Measurements from ENCODE around the gene FRMD4A. TPM values are rescaled to one million over a fixed set of nuclear protein-coding genes. Genes with fewer than 3 reads are reported as not detected.
"Not testable (repeated sequence)": the region's sequence is repeated elsewhere in the genome, so short reads cannot be mapped to it uniquely, and the experiment has no call there.

The FRMD4A gene
- total RNA-seq, 2 experiments from 2014 or later = 0.17 TPM; not detected in 1

DNA sequence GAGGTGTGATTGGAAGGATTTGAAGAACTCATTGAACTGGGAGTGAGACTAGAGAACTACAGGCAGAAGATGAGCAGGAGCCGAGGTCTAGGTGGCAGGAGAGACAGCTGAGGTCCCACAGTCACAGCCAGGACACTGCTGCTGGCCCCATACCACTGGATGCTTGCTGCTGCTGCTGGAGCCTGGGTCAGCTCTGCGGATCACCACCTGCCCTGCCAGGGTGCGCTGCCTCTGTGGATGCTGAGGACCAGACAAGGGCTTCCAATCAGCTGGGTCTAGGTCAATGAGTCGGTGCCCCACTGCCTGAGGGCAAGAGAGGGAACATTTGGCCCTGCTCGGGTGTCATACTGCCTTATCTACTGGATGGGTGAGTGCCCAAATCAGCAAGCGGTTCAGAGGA is 94.4 kb downstream of the FRMD4A start:
- no peaks in the 10 kb centered on the region for H3K9me3 ChIP-seq (ENCODE audit: low read length)
- no peaks in the 10 kb centered on the region for H3K36me3 ChIP-seq (ENCODE audit: insufficient read depth, low read length)
- ChIA-PET CTCF (ENCODE audit: unreplicated experiment) (no interaction called here), POLR2A (interaction anchor here (0.7 kb wide), 1 partner anchor 203 kb away, joined by 13 read pairs; no protein-coding TSS in a partner anchor)
- no peaks in the 10 kb centered on the region for H4K20me1 ChIP-seq (ENCODE audit: insufficient read depth, low read length)
- H3K4me3 ChIP-seq (ENCODE audit: low read depth, low read length, poor library complexity, severe bottlenecking) = no peak overlapping the region
- no peak overlapping the region for H3K27ac ChIP-seq (ENCODE audit: low read depth, low read length, poor library complexity, severe bottlenecking)
- BruUV-seq (replicated peaks) = no TSS peak
- intact Hi-C loops (cut with micrococcal nuclease; ENCODE audit: unreplicated experiment) = no loop called here
- no peaks in the 10 kb centered on the region for H3K79me2 ChIP-seq (ENCODE audit: insufficient read depth, low read depth, low read length)
- no peak for DNase-seq (ENCODE audit: low spot score)
- no peak overlapping the region for H3K4me2 ChIP-seq (ENCODE audit: low read length)
- no peaks in the 10 kb centered on the region for H3K4me1 ChIP-seq (ENCODE audit: insufficient read depth, low read length, poor library complexity, severe bottlenecking)
- H3K9me2 ChIP-seq (ENCODE audit: insufficient read depth, low read length) = no peaks in the 10 kb centered on the region
- TF ChIP-seq EZH2phosphoT487 (IDR thresholded peaks at IDR 0.05; ENCODE audit: borderline replicate concordance, low read depth, low read length) = no peak
- TF ChIP-seq, protein P1, sequence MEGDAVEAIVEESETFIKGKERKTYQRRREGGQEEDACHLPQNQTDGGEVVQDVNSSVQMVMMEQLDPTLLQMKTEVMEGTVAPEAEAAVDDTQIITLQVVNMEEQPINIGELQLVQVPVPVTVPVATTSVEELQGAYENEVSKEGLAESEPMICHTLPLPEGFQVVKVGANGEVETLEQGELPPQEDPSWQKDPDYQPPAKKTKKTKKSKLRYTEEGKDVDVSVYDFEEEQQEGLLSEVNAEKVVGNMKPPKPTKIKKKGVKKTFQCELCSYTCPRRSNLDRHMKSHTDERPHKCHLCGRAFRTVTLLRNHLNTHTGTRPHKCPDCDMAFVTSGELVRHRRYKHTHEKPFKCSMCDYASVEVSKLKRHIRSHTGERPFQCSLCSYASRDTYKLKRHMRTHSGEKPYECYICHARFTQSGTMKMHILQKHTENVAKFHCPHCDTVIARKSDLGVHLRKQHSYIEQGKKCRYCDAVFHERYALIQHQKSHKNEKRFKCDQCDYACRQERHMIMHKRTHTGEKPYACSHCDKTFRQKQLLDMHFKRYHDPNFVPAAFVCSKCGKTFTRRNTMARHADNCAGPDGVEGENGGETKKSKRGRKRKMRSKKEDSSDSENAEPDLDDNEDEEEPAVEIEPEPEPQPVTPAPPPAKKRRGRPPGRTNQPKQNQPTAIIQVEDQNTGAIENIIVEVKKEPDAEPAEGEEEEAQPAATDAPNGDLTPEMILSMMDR (conservative IDR thresholded peaks at IDR 0.05; ENCODE audit: low read length) = no peak
- H2AFZ ChIP-seq (ENCODE audit: low read length) = no peak overlapping the region

DNA sequence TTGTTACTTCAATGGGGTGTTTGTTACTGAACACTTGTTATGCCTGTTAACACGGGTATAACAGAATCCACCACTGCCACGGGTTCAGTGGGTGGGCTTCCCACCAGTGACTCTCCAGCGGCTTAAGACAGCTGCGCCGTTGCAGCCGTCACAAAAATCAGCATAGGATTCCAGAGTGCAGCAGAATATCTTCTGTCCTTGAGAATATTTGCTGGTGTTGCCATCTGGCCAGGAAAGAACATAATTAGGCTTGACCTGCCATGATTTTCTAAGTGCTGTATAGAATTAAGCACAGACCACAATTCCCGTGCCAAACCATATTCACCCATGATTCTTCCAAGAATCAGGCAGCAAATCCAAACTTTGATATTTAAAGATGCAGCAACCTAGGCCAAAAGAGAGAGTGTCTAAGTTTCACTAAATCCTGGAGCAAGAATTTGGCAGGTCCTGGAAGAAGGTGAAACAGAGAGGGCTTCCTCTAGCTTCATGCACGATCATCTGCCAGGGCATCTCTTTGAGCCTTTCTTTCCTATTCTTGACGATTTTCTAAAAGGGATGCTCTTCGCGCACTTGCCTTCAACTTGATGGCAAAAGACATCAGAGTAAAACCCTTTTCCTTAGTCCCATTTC is 95.0 kb downstream of the FRMD4A start:
- Histone ChIP-seq H3K9me3 (ENCODE audit: low read length) (no peaks in the 10 kb centered on the region), H3K4me3 (ENCODE audit: low read depth, low read length, poor library complexity, severe bottlenecking) (no peak overlapping the region), H3K4me2 (ENCODE audit: low read length) (no peak overlapping the region), H3K27ac (ENCODE audit: low read depth, low read length, poor library complexity, severe bottlenecking) (no peak overlapping the region), H3K36me3 (ENCODE audit: insufficient read depth, low read length) (no peaks in the 10 kb centered on the region), H2AFZ (ENCODE audit: low read length) (no peak overlapping the region), H3K79me2 (ENCODE audit: insufficient read depth, low read depth, low read length) (no peaks in the 10 kb centered on the region), H3K9me2 (ENCODE audit: insufficient read depth, low read length) (no peaks in the 10 kb centered on the region), H4K20me1 (ENCODE audit: insufficient read depth, low read length) (no peaks in the 10 kb centered on the region), H3K4me1 (ENCODE audit: insufficient read depth, low read length, poor library complexity, severe bottlenecking) (no peaks in the 10 kb centered on the region)
- no peak for TF ChIP-seq EZH2phosphoT487 (IDR thresholded peaks at IDR 0.05; ENCODE audit: borderline replicate concordance, low read depth, low read length)
- TF ChIP-seq, protein P1 (conservative IDR thresholded peaks at IDR 0.05; ENCODE audit: low read length) = no peak
- ChIA-PET CTCF (ENCODE audit: unreplicated experiment) (no interaction called here), POLR2A (no interaction called here)
- DNase-seq (ENCODE audit: low spot score) = no peak
- intact Hi-C loops (cut with micrococcal nuclease; ENCODE audit: unreplicated experiment) = no loop called here
- BruUV-seq (replicated peaks) = no TSS peak

DNA sequence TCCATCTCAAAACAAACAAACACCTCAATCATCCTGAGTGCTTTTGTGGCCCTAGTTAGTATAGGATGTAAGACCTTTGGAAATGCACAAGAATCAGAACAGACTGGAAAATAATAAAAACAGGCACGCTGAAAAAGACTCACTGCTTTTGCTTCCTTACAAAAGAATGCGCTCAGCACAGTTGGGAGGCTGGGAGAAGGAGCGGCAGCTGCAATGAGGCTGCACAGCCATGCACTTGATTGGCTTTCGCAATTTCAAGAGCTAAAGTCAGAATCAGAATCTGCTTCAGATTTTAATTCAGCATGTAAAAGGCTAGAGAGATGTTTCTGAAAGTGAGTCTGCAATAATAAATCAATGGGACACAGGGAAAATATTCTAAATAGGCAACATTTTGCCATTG is 97.2 kb downstream of the FRMD4A start:
- H3K4me3 ChIP-seq (ENCODE audit: low read depth, low read length, poor library complexity, severe bottlenecking) = no peak overlapping the region
- no TSS peak for BruUV-seq (replicated peaks)
- H3K4me2 ChIP-seq (ENCODE audit: low read length) = no peak overlapping the region
- H3K27ac ChIP-seq (ENCODE audit: low read depth, low read length, poor library complexity, severe bottlenecking) = no peak overlapping the region
- intact Hi-C loops (cut with micrococcal nuclease; ENCODE audit: unreplicated experiment) = no loop called here
- H3K9me3 ChIP-seq (ENCODE audit: low read length) = no peaks in the 10 kb centered on the region
- H3K36me3 ChIP-seq (ENCODE audit: insufficient read depth, low read length) = no peaks in the 10 kb centered on the region
- no peaks in the 10 kb centered on the region for H4K20me1 ChIP-seq (ENCODE audit: insufficient read depth, low read length)
- H3K9me2 ChIP-seq (ENCODE audit: insufficient read depth, low read length) = no peaks in the 10 kb centered on the region
- H3K4me1 ChIP-seq (ENCODE audit: insufficient read depth, low read length, poor library complexity, severe bottlenecking) = no peaks in the 10 kb centered on the region
- no peaks in the 10 kb centered on the region for H3K79me2 ChIP-seq (ENCODE audit: insufficient read depth, low read depth, low read length)
- H2AFZ ChIP-seq (ENCODE audit: low read length) = no peak overlapping the region
- CTCF ChIA-PET (ENCODE audit: unreplicated experiment) = no interaction called here
- POLR2A ChIA-PET = interaction anchor here (0.7 kb wide), 1 partner anchor 19 kb away, joined by 3 read pairs; no protein-coding TSS in a partner anchor
- no peak for DNase-seq (ENCODE audit: low spot score)
- TF ChIP-seq, protein P1 (conservative IDR thresholded peaks at IDR 0.05; ENCODE audit: low read length) = no peak
- no peak for TF ChIP-seq EZH2phosphoT487 (IDR thresholded peaks at IDR 0.05; ENCODE audit: borderline replicate concordance, low read depth, low read length)

DNA sequence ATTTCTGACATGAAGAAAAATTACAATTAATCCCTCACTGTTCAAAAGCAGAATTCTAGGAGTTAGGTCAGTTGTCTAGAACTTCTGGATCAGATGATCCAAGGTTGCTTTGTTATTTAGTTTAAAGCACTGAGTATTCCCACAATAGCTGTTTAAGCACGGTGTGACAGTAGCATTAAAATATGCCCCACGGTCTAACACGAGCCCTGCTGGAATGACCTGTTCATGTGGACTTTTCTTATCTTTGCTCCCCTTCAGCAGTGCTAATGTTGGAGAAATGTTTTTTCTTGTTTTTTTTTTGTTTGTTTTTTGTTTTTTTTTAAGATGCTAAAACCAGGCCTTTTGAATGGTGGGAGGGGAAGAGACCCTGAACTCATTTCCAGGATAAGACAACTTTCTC is 101.9 kb downstream of the FRMD4A start:
- POLR2A ChIA-PET; H3K27ac ChIP-seq (ENCODE audit: low read depth, low read length, poor library complexity, severe bottlenecking); H3K36me3 ChIP-seq (ENCODE audit: insufficient read depth, low read length); H3K9me2 ChIP-seq (ENCODE audit: insufficient read depth, low read length); H2AFZ ChIP-seq (ENCODE audit: low read length); H3K4me2 ChIP-seq (ENCODE audit: low read length); DNase-seq (ENCODE audit: low spot score); BruUV-seq (replicated peaks); CTCF ChIA-PET (ENCODE audit: unreplicated experiment); H4K20me1 ChIP-seq (ENCODE audit: insufficient read depth, low read length); H3K4me3 ChIP-seq (ENCODE audit: low read depth, low read length, poor library complexity, severe bottlenecking); H3K4me1 ChIP-seq (ENCODE audit: insufficient read depth, low read length, poor library complexity, severe bottlenecking); H3K9me3 ChIP-seq (ENCODE audit: low read length); intact Hi-C loops (cut with micrococcal nuclease; ENCODE audit: unreplicated experiment); H3K79me2 ChIP-seq (ENCODE audit: insufficient read depth, low read depth, low read length): not testable (repeated sequence)
